T-cell (primary cell): ENCODE data around the gene NPFF. TPM values are rescaled to one million over a fixed set of nuclear protein-coding genes. Genes with fewer than 3 reads are reported as not detected.

ENCODE experiments used
- ATAC-seq, 4 experiments: fragments of 200-7000 bp in 3 of 4; fragments of 150-1000 bp in 1 of 4; cut with Tn5 transposase; replicated peaks in 1 of 4; 1 replicate in 3 of 4; 2 replicates in 1 of 4; pipeline ENCODE4 v1.10.0; 2021; ENCODE audit warnings: moderate library complexity in 3 of 4, mild to moderate bottlenecking in 2 of 4, moderate number of reproducible peaks in 1 of 4
- CTCF ChIA-PET, 2 donors: fragments of 300-600 bp; sonication (Branson Sonifier 250); formaldehyde crosslinking; loops; one replicate each; lab custom pipeline; 2022; ENCODE audit warnings: antibody characterized with exemption in 2 of 2; lab: Charles Lee
- POLR2A ChIA-PET, 2 donors: fragments of 300-600 bp; sonication (Branson Sonifier 250); formaldehyde crosslinking; loops; one replicate each; lab custom pipeline; 2022; ENCODE audit warnings: antibody characterized with exemption in 2 of 2; lab: Charles Lee
- DNase-seq, 35 experiments: peaks; one replicate each; pipeline versions ENCODE4 v3.0.0 to v3.0.0-alpha.2; 2013 to 2023
- H3K27ac ChIP-seq: one replicate; pipeline ENCODE4 v1.5.1; 2013; ENCODE audit warnings: low read length
- H3K27me3 ChIP-seq, 2 experiments: replicated peaks in 1 of 2; 1 replicate in 1 of 2; 2 replicates in 1 of 2; pipeline versions ENCODE4 v1.6.1 to v1.7.0; 2013; ENCODE audit warnings: low read length in 1 of 2, mixed read lengths in 1 of 2; ENCODE audit not compliant: control insufficient read depth in 2 of 2, insufficient read depth in 2 of 2; ENCODE audit errors: extremely low read depth in 1 of 2
- H3K36me3 ChIP-seq, 2 donors: 1 replicate in 1 of 2; 2 replicates in 1 of 2; pipeline versions ENCODE4 v1.6.1 to v1.7.0; 2013; ENCODE audit warnings: low read length in 1 of 2; ENCODE audit not compliant: control insufficient read depth in 2 of 2, insufficient read depth in 1 of 2; ENCODE audit errors: extremely low read depth in 1 of 2
- H3K4me1 ChIP-seq, 2 experiments: 1 replicate in 1 of 2; 2 replicates in 1 of 2; pipeline versions ENCODE4 v1.6.1 to v1.7.0; 2013; ENCODE audit warnings: low read length in 2 of 2, mixed read lengths in 1 of 2; ENCODE audit not compliant: insufficient read depth in 2 of 2, control insufficient read depth in 1 of 2; ENCODE audit errors: extremely low read depth in 1 of 2
- H3K4me3 ChIP-seq, 2 donors: 1 replicate in 1 of 2; 2 replicates in 1 of 2; pipeline versions ENCODE4 v1.5.1 to v1.7.0; 2013; ENCODE audit warnings: mild to moderate bottlenecking in 2 of 2, low read length in 1 of 2, moderate library complexity in 1 of 2; ENCODE audit not compliant: control insufficient read depth in 1 of 2; ENCODE audit errors: extremely low read depth in 1 of 2
- H3K9me3 ChIP-seq: 2 replicates; pipeline ENCODE4 v1.7.0; 2013
- H3K27ac Mint-ChIP-seq, 2 donors: one replicate each; pipeline ENCODE4 v1.8.0; 2020 to 2021; ENCODE audit warnings: mild to moderate bottlenecking in 2 of 2, mixed read lengths in 2 of 2
- H3K27me3 Mint-ChIP-seq, 2 donors: one replicate each; pipeline ENCODE4 v1.8.0; 2021 to 2022; ENCODE audit warnings: mixed read lengths in 2 of 2
- H3K36me3 Mint-ChIP-seq: one replicate; pipeline ENCODE4 v1.8.0; 2021; ENCODE audit warnings: mixed read lengths
- H3K4me1 Mint-ChIP-seq, 3 donors: one replicate each; pipeline ENCODE4 v1.8.0; 2020 to 2022; ENCODE audit warnings: mixed read lengths in 3 of 3, mild to moderate bottlenecking in 1 of 3
- H3K4me3 Mint-ChIP-seq, 3 donors: one replicate each; pipeline ENCODE4 v1.8.0; 2020 to 2022; ENCODE audit warnings: mild to moderate bottlenecking in 3 of 3, mixed read lengths in 3 of 3, moderate library complexity in 3 of 3
- H3K9me3 Mint-ChIP-seq, 3 donors: one replicate each; pipeline ENCODE4 v1.8.0; 2020 to 2022; ENCODE audit warnings: mixed read lengths in 3 of 3
- WGBS: methylation state at CpG from one replicate; pipeline ENCODE4 v1.1.5; 2013; ENCODE audit warnings: missing lambda C conversion rate; ENCODE audit not compliant: insufficient coverage; 5-methylcytosine and 5-hydroxymethylcytosine counted together
- total RNA-seq, 35 experiments: library from RNA in 6 of 35; stranded (reverse) in 6 of 35; fragments of 120-200 nt in 1 of 35; gene quantifications; one replicate each; pipeline versions ENCODE4 v1.2.1 to v1.2.4 and lab custom pipeline; 2013 to 2026

The NPFF gene
- total RNA-seq, 5 donors from 2014 or later (not counting 1 experiment from before 2014, with no cell fraction given): not detected

DNA sequence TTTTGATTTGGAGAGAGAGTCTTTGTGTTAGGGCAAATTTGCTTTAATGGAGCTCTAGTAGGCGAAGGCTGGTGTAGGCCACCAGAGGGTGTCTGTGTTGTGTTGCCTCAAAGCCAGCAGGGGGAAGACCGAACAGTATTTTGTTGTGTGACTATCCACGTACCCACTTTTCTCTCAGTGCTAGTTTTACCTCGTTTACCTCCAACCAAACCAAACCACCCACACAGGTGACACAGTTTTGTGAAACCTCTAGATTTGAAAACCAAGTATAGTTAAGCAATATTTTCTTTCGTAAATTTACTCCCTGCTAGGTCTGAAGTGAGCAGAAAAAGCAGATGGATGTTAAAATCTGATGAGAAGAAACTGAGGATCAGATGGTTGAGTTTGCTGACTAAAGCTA lies 36.3 kb upstream of the NPFF start:
- ATAC-seq (peak; percentile 88 to 93 (median 91)), DNase-seq (peak in 33 of 35 experiments; percentile 3 to 72 (median 45))
- ChIA-PET CTCF (interaction anchor here (0.6 to 2.2 kb wide), 11 partner anchors 8 to 222 kb away, joined by 3 to 35 read pairs (median 3); partner anchors contain the start of genes AAAS (in 1 of the 2) and ATP5MC2 (in 1 of the 2)), POLR2A (no interaction called here)
- Histone ChIP-seq H3K36me3 (peaks cover 3 to 35% of the 10 kb centered on the region in 2 donors), H3K27ac (peak overlapping the region; percentile 15), H3K27me3 (no peaks in the 10 kb centered on the region), H3K9me3 (no peaks in the 10 kb centered on the region), H3K4me1 (peaks cover 4% of the 10 kb centered on the region in 2 experiments), H3K4me3 (no peak overlapping the region)
- Mint-ChIP-seq H3K4me3 (no peak overlapping the region), H3K27ac (peak overlapping the region; percentile 84 to 85), H3K4me1 (peaks cover 7 to 14% (median 9%) of the 10 kb centered on the region in 3 donors), H3K27me3 (no peaks in the 10 kb centered on the region), H3K36me3 (peaks cover 9% of the 10 kb centered on the region), H3K9me3 (no peaks in the 10 kb centered on the region)
- WGBS: 60% methylated on average over 1 of the region's 5 CpGs

DNA sequence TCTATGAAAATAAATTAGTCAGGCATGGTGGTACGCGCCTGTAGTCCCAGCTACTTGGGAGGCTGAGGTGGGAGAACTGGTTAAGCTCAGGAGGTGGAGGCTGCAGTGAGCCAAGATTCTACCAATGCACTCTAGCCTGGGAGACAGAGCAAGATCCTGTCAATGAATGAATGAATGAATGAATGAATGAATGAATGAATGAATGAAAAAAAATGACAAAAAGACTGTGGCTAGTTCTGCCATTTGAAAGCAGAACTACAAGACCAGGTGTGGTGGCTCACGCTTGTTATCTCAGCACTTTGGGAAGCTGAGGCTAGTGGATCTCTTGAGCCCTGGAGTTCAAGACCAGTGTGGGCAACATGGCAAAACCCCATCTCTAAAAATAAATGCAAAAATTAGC lies 32.2 kb upstream of the NPFF start:
- CTCF ChIA-PET: no interaction called here

DNA sequence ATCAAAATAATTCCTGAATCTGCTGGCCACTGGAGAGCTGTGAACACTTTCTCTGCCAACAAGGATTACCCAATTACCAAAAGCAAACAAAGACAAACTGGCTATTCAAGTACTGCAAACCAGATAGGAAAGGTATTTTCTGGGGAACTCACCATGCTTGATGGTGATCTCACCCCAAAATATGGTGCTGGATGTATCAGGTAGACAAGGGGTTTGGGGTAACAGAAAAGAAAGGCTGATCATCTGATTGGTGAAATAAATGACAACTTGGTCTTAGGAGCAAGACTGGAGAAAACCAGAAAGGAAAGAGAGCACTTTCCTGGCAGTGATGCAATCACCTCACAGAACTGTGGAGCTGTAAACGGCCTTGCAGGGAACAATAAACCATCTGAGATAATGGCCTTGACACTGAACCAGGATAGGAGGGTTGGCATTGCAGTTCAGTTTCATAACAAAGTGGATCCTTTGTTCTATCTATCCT lies 31.0 kb upstream of the NPFF start:
- peaks cover 34% of the 10 kb centered on the region for H3K36me3 Mint-ChIP-seq
- no peaks in the 10 kb centered on the region for H3K27me3 ChIP-seq

More for the DNA sequence above, 32.2 kb upstream of the NPFF start:
- H3K4me1 Mint-ChIP-seq: peaks cover 7 to 9% (median 9%) of the 10 kb centered on the region in 3 donors
- Histone ChIP-seq H3K9me3 (no peaks in the 10 kb centered on the region), H3K27ac (no peak overlapping the region), H3K27me3 (no peaks in the 10 kb centered on the region), H3K4me1 (peaks cover 4% of the 10 kb centered on the region in 2 experiments), H3K36me3 (peaks cover 14 to 58% of the 10 kb centered on the region in 2 donors), H3K4me3 (no peak overlapping the region)
- WGBS: 84% methylated on average over 3 of the region's 3 CpGs
- no peaks in the 10 kb centered on the region for H3K27me3 Mint-ChIP-seq
- DNase-seq: no peak
- no peak overlapping the region for H3K27ac Mint-ChIP-seq
- H3K9me3 Mint-ChIP-seq: no peaks in the 10 kb centered on the region
- POLR2A ChIA-PET: no interaction called here
- H3K4me3 Mint-ChIP-seq: no peak overlapping the region
- no peak for ATAC-seq
- H3K36me3 Mint-ChIP-seq: peaks cover 27% of the 10 kb centered on the region

GRCh38 chr12:53536962-53537361 lies 29.7 kb upstream of the NPFF start:
- ATAC-seq (no peak), DNase-seq (no peak)
- Histone ChIP-seq H3K4me3 (no peak overlapping the region), H3K9me3 (no peaks in the 10 kb centered on the region), H3K27ac (no peak overlapping the region), H3K27me3 (no peaks in the 10 kb centered on the region), H3K4me1 (no peaks in the 10 kb centered on the region), H3K36me3 (peaks cover 16 to 76% of the 10 kb centered on the region in 2 donors)
- no CpG with 5 or more reads among the region's 3 CpGs for WGBS
- H3K4me1 Mint-ChIP-seq: no peaks in the 10 kb centered on the region
- no peaks in the 10 kb centered on the region for H3K9me3 Mint-ChIP-seq
- ChIA-PET POLR2A (no interaction called here), CTCF (no interaction called here)
- no peak overlapping the region for H3K4me3 Mint-ChIP-seq
- no peak overlapping the region for H3K27ac Mint-ChIP-seq
- H3K36me3 Mint-ChIP-seq: peaks cover 43% of the 10 kb centered on the region
- no peaks in the 10 kb centered on the region for H3K27me3 Mint-ChIP-seq

More for the DNA sequence above, 31.0 kb upstream of the NPFF start:
- CTCF ChIA-PET: no interaction called here
- Mint-ChIP-seq H3K27me3 (no peaks in the 10 kb centered on the region), H3K27ac (no peak overlapping the region), H3K9me3 (no peaks in the 10 kb centered on the region), H3K4me3 (no peak overlapping the region), H3K4me1 (peaks cover 0 to under 1% (median 0%) of the 10 kb centered on the region in 3 donors)
- POLR2A ChIA-PET: no interaction called here
- ATAC-seq (no peak), DNase-seq (no peak)
- Histone ChIP-seq H3K4me1 (no peaks in the 10 kb centered on the region), H3K9me3 (no peaks in the 10 kb centered on the region), H3K27ac (no peak overlapping the region), H3K36me3 (peaks cover 11 to 71% of the 10 kb centered on the region in 2 donors), H3K4me3 (no peak overlapping the region)
- no CpG with 5 or more reads among the region's 1 CpG for WGBS

DNA sequence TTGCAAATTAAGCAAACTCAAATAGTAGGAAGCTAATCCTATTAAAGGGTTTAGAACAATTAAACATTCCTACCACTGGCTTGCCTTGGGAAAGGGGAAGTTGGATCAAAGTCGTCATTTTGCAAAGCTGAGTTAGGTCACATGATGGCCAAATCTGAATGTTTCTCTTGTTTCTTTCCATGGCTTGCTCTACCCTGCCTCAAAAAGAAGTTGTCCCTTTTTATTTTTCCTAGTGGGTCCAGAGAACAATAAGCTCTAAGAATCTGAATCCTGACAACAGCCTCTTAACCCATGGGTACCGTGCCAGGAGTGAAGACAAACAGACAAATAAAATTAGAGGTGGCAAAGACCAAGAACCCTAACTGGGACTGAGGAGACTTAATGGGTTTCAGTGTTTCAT lies 26.2 kb upstream of the NPFF start:
- Mint-ChIP-seq H3K4me1 (no peaks in the 10 kb centered on the region), H3K27ac (no peak overlapping the region), H3K27me3 (no peaks in the 10 kb centered on the region), H3K36me3 (peaks cover 47% of the 10 kb centered on the region), H3K9me3 (no peaks in the 10 kb centered on the region), H3K4me3 (no peak overlapping the region)
- CTCF ChIA-PET: interaction anchor here in 1 of 2 donors (0.5 kb wide), 1 partner anchor 111 kb away, joined by 7 read pairs; no protein-coding TSS in a partner anchor
- POLR2A ChIA-PET: interaction anchor here in 1 of 2 donors (0.9 kb wide), 1 partner anchor 9 kb away, joined by 3 read pairs; no protein-coding TSS in a partner anchor
- Histone ChIP-seq H3K27me3 (no peaks in the 10 kb centered on the region), H3K4me1 (no peaks in the 10 kb centered on the region), H3K4me3 (no peak overlapping the region), H3K36me3 (peaks cover 16 to 80% of the 10 kb centered on the region in 2 donors), H3K9me3 (no peaks in the 10 kb centered on the region), H3K27ac (no peak overlapping the region)
- WGBS: 83% methylated on average over 1 of the region's 2 CpGs
- DNase-seq (no peak), ATAC-seq (no peak)

GRCh38 chr12:53532524-53533445 lies 25.5 kb upstream of the NPFF start:
- H3K4me3 ChIP-seq: no peak overlapping the region
- H3K36me3 ChIP-seq: peaks cover 16 to 77% of the 10 kb centered on the region in 2 donors
- ChIA-PET CTCF (interaction anchor here (0.5 to 0.6 kb wide), 3 partner anchors 74 to 519 kb away, joined by 4 to 7 read pairs (median 4); no protein-coding TSS in a partner anchor), POLR2A (interaction anchor here in 1 of 2 donors (0.9 kb wide), 1 partner anchor 10 kb away, joined by 3 read pairs; no protein-coding TSS in a partner anchor)
- Mint-ChIP-seq H3K9me3 (no peaks in the 10 kb centered on the region), H3K27ac (no peak overlapping the region), H3K36me3 (peaks cover 47% of the 10 kb centered on the region), H3K4me3 (no peak overlapping the region), H3K4me1 (no peaks in the 10 kb centered on the region), H3K27me3 (no peaks in the 10 kb centered on the region)
- DNase-seq (no peak), ATAC-seq (no peak)
- H3K9me3 ChIP-seq: no peaks in the 10 kb centered on the region
- WGBS: 84% methylated on average over 5 of the region's 7 CpGs
- no peaks in the 10 kb centered on the region for H3K27me3 ChIP-seq
- H3K4me1 ChIP-seq: no peaks in the 10 kb centered on the region
- H3K27ac ChIP-seq: no peak overlapping the region
